Esophagus muscularis mucosa (tissue), 4 donors: Measurements from ENCODE around the gene ENTREP1. TPM values are rescaled to one million over a fixed set of nuclear protein-coding genes. Genes with fewer than 3 reads are reported as not detected.

Source experiments
- DNase-seq: peaks from one replicate; pipeline ENCODE4 v3.0.0-alpha.2; 2017; ENCODE audit errors: extremely low spot score
- H3K27ac ChIP-seq, 4 donors: fragments of 200-600 bp; sonication (generic); replicated peaks in 1 of 4; 1 replicate in 3 of 4; 2 replicates in 1 of 4; pipeline ENCODE4 v1.5.1; 2016 to 2019; ENCODE audit warnings: mild to moderate bottlenecking in 1 of 4
- H3K27me3 ChIP-seq, 4 donors: fragments of 200-600 bp; sonication (generic); one replicate each; pipeline versions ENCODE4 v1.5.1 to v1.6.0; 2016 to 2019
- H3K36me3 ChIP-seq, 4 donors: fragments of 200-600 bp; sonication (generic); one replicate each; pipeline ENCODE4 v1.5.1; 2016 to 2019
- H3K4me1 ChIP-seq, 4 donors: fragments of 200-600 bp; sonication (generic); one replicate each; pipeline ENCODE4 v1.5.1; 2016 to 2019
- H3K4me3 ChIP-seq, 4 donors: fragments of 200-600 bp; sonication (generic); 1 replicate in 2 of 4; 2 replicates in 2 of 4; pipeline ENCODE4 v1.5.1; 2016 to 2019; ENCODE audit warnings: mild to moderate bottlenecking in 4 of 4, moderate library complexity in 1 of 4
- H3K9me3 ChIP-seq, 4 donors: fragments of 200-600 bp; sonication (generic); 1 replicate in 3 of 4; 2 replicates in 1 of 4; pipeline ENCODE4 v1.5.1; 2016 to 2019
- CTCF ChIP-seq, 3 experiments: fragments of 200-600 bp in 2 of 3; fragments of 450-650 bp in 1 of 3; sonication (generic) in 2 of 3; IDR thresholded peaks; one replicate each; pipeline ENCODE4 v1.5.1; 2017 to 2019; ENCODE audit warnings: antibody characterized with exemption in 3 of 3, mild to moderate bottlenecking in 2 of 3, moderate library complexity in 1 of 3
- EP300 ChIP-seq: sonication (generic); formaldehyde crosslinking; IDR thresholded peaks from one replicate; pipeline ENCODE4 v1.6.1; 2017; ENCODE audit warnings: antibody characterized with exemption
- POLR2A ChIP-seq: fragments of 450-650 bp; IDR thresholded peaks from one replicate; pipeline ENCODE4 v1.6.1; 2017; ENCODE audit warnings: antibody characterized with exemption, moderate library complexity, mild to moderate bottlenecking, low read depth
- POLR2AphosphoS5 ChIP-seq, 2 donors: sonication (generic); formaldehyde crosslinking; IDR thresholded peaks; one replicate each; pipeline ENCODE4 v1.6.1; 2017; ENCODE audit warnings: antibody characterized with exemption in 2 of 2
- WGBS: methylation state at CpG from one replicate; pipeline ENCODE4 v1.1.5; 2018; 5-methylcytosine and 5-hydroxymethylcytosine counted together
- intact Hi-C: fragments of 100-400 bp; cut with DNase I; formaldehyde crosslinking; loops from one replicate; pipeline ENCODE4 v1.15.1; 2023
- total RNA-seq, 4 donors: library from RNA; depleted of rRNA; stranded (reverse); fragments of >200 nt; gene quantifications; one replicate each; pipeline versions ENCODE4 v1.1.0 to v1.2.1, GENCODE V29; 2016

Gene ENTREP1
- total RNA-seq, 4 donors from 2014 or later: 16.2 to 30.2 (median 20.4) TPM

GRCh38 chr9:69334317-69334716 lies 9.3 kb downstream of the ENTREP1 start:
- H3K27ac ChIP-seq: peak overlapping the region in 3 of 4 donors; percentile 4 to 26 (median 19)
- no peaks in the 10 kb centered on the region for H3K9me3 ChIP-seq
- no peak for DNase-seq
- H3K36me3 ChIP-seq: no peaks in the 10 kb centered on the region
- intact Hi-C loops: no loop called here
- H3K4me1 ChIP-seq: peaks cover 2 to 55% (median 47%) of the 10 kb centered on the region in 4 donors
- no peak overlapping the region for H3K4me3 ChIP-seq
- H3K27me3 ChIP-seq: no peaks in the 10 kb centered on the region
- TF ChIP-seq CTCF (IDR thresholded peaks at IDR 0.05) (no peak), POLR2AphosphoS5 (IDR thresholded peaks at IDR 0.05) (no peak), POLR2A (no peak), EP300 (no peak)

DNA sequence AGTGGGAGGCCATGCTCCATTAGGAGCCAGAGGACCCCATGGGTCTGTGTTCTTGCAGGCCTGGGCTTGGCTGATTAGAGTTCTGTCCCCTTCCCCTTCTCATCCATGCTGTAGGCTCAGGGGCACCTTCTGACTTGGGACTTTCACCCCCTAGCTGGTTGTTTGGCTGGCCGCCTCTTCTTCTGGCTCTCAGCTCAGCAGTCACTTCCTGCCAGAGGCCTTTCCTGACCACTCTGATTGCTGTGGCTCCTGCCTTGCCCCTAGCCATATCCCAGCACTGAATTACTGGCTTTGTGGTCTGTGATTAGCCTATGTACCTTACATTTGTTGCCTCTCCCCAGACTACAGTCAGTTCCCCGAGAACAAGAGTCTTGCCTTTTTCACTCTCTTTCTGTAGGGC lies 14.6 kb downstream of the ENTREP1 start:
- Histone ChIP-seq H3K4me1 (peaks cover 13 to 33% (median 31%) of the 10 kb centered on the region in 4 donors), H3K9me3 (no peaks in the 10 kb centered on the region), H3K27ac (peak overlapping the region in 2 of 4 donors; percentile 17 to 38), H3K36me3 (no peaks in the 10 kb centered on the region), H3K4me3 (no peak overlapping the region), H3K27me3 (no peaks in the 10 kb centered on the region)
- 88% methylated on average over 2 of the region's 2 CpGs for WGBS
- DNase-seq: no peak
- TF ChIP-seq POLR2AphosphoS5 (IDR thresholded peaks at IDR 0.05) (no peak), CTCF (IDR thresholded peaks at IDR 0.05) (no peak), EP300 (no peak), POLR2A (no peak)
- intact Hi-C loops: no loop called here

- Histone ChIP-seq H3K4me3 (no peak overlapping the region), H3K27ac (no peak overlapping the region), H3K27me3 (no peaks in the 10 kb centered on the region), H3K9me3 (no peaks in the 10 kb centered on the region), H3K4me1 (peaks cover 13 to 24% (median 22%) of the 10 kb centered on the region in 4 donors), H3K36me3 (no peaks in the 10 kb centered on the region)
- TF ChIP-seq CTCF (IDR thresholded peaks at IDR 0.05): no peak
- no peak for TF ChIP-seq POLR2A
- no peak for TF ChIP-seq EP300
- TF ChIP-seq POLR2AphosphoS5 (IDR thresholded peaks at IDR 0.05): no peak
- intact Hi-C loops: no loop called here
- WGBS: 60% methylated on average over 3 of the region's 3 CpGs
- no peak for DNase-seq
These were observed 15.6 kb downstream of the ENTREP1 start for GRCh38 chr9:69340631-69341030.

- Histone ChIP-seq H3K4me3 (no peak overlapping the region), H3K36me3 (no peaks in the 10 kb centered on the region), H3K27me3 (no peaks in the 10 kb centered on the region), H3K4me1 (peaks cover 13 to 30% (median 27%) of the 10 kb centered on the region in 4 donors), H3K27ac (no peak overlapping the region), H3K9me3 (no peaks in the 10 kb centered on the region)
- no peak for DNase-seq
- TF ChIP-seq POLR2AphosphoS5 (IDR thresholded peaks at IDR 0.05): no peak
- WGBS: 81% methylated on average over 1 of the region's 1 CpG
- intact Hi-C loops: no loop called here
These were observed 17.8 kb downstream of the ENTREP1 start for GRCh38 chr9:69342769-69343168.

DNA sequence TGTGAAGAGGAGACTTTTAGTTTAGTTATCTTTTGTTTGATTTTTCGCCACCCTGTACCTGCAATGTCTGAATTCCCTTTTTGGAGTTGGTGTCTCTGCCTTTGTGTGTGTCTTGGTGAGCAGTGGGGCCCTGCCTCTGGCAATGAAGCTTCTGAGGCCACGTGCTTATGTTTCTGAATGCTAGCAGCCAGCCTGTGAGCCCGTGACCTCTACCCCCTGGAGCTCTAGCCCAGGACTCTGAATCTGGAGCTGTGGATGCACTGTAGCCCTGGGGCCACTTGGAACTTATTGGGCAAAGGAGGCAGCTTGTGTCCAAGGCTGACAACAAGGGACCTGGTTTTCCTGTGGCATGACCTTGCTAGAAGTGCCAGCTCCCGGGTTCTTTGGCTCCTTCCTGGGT lies 19.4 kb downstream of the ENTREP1 start:
- Histone ChIP-seq H3K9me3 (no peaks in the 10 kb centered on the region), H3K27me3 (no peaks in the 10 kb centered on the region), H3K4me1 (peaks cover 10 to 30% (median 23%) of the 10 kb centered on the region in 4 donors), H3K27ac (no peak overlapping the region), H3K36me3 (no peaks in the 10 kb centered on the region), H3K4me3 (no peak overlapping the region)
- WGBS: 68% methylated on average over 4 of the region's 4 CpGs
- intact Hi-C loops: no loop called here
- TF ChIP-seq POLR2AphosphoS5 (IDR thresholded peaks at IDR 0.05) (no peak), POLR2A (no peak), EP300 (no peak), CTCF (IDR thresholded peaks at IDR 0.05) (no peak)
- DNase-seq: no peak
